Type B pancreatic cell (in vitro differentiated cells): ENCODE measurements around the gene EIPR1. TPM values are rescaled to one million over a fixed set of nuclear protein-coding genes. Genes with fewer than 3 reads are reported as not detected.

ENCODE experiments used
- DNase-seq: peaks from one replicate; pipeline ENCODE4 v3.0.0; 2021; ENCODE audit warnings: mixed read lengths; ENCODE audit not compliant: unreplicated experiment; ENCODE audit errors: extremely low spot score
- H3K27ac Mint-ChIP-seq: 2 replicates; pipeline ENCODE4 v1.8.0; 2021; ENCODE audit warnings: mild to moderate bottlenecking, mixed read lengths
- H3K27me3 Mint-ChIP-seq: 2 replicates; pipeline ENCODE4 v1.8.0; 2021; ENCODE audit warnings: mixed read lengths
- H3K36me3 Mint-ChIP-seq: 2 replicates; pipeline ENCODE4 v1.8.0; 2021; ENCODE audit warnings: mixed read lengths
- H3K4me1 Mint-ChIP-seq: one replicate; pipeline ENCODE4 v1.8.0; 2021; ENCODE audit warnings: mixed read lengths; ENCODE audit not compliant: unreplicated experiment
- H3K4me3 Mint-ChIP-seq: 2 replicates; pipeline ENCODE4 v1.8.0; 2021; ENCODE audit warnings: mild to moderate bottlenecking, mixed read lengths
- H3K9me3 Mint-ChIP-seq: 2 replicates; pipeline ENCODE4 v1.8.0; 2021; ENCODE audit warnings: mixed read lengths
- CTCF ChIP-seq: fragments of 200-600 bp; sonication (generic); conservative IDR thresholded peaks from 2 replicates; pipeline ENCODE4 v1.5.0; 2021; ENCODE audit warnings: antibody characterized with exemption, mild to moderate bottlenecking
- total RNA-seq: library from RNA; stranded (reverse); gene quantifications from 2 replicates; pipeline ENCODE4 v1.2.1, GENCODE V29; 2021; ENCODE audit warnings: low replicate concordance

Gene EIPR1
- total RNA-seq, 1 donor from 2014 or later, result 24.9 TPM

GRCh38 chr2:3249476-3249962, 128.1 kb downstream of the EIPR1 start:
- no peak overlapping the region for H3K27ac Mint-ChIP-seq
- no peak for TF ChIP-seq CTCF
- peaks cover 17% of the 10 kb centered on the region for H3K36me3 Mint-ChIP-seq
- no peaks in the 10 kb centered on the region for H3K27me3 Mint-ChIP-seq
- no peaks in the 10 kb centered on the region for H3K4me1 Mint-ChIP-seq
- H3K9me3 Mint-ChIP-seq, result peaks cover 8% of the 10 kb centered on the region
- no peak for DNase-seq
- no peak overlapping the region for H3K4me3 Mint-ChIP-seq

- H3K27ac Mint-ChIP-seq, result no peak overlapping the region
- peaks cover 8% of the 10 kb centered on the region for H3K9me3 Mint-ChIP-seq
- peaks cover 17% of the 10 kb centered on the region for H3K36me3 Mint-ChIP-seq
- no peak overlapping the region for H3K4me3 Mint-ChIP-seq
- no peaks in the 10 kb centered on the region for H3K4me1 Mint-ChIP-seq
- no peak for DNase-seq
- TF ChIP-seq CTCF, result no peak
- H3K27me3 Mint-ChIP-seq, result no peaks in the 10 kb centered on the region
Observed at GRCh38 chr2:3248754-3249475, 128.7 kb downstream of the EIPR1 start.

- Mint-ChIP-seq H3K9me3 (peaks cover 8% of the 10 kb centered on the region), H3K4me3 (no peak overlapping the region), H3K4me1 (no peaks in the 10 kb centered on the region), H3K27me3 (no peaks in the 10 kb centered on the region), H3K36me3 (peaks cover 22% of the 10 kb centered on the region), H3K27ac (no peak overlapping the region)
- TF ChIP-seq CTCF, result no peak
- no peak for DNase-seq
Observed at GRCh38 chr2:3246928-3247714, 130.5 kb downstream of the EIPR1 start.

- H3K4me3 Mint-ChIP-seq, result no peak overlapping the region
- no peaks in the 10 kb centered on the region for H3K4me1 Mint-ChIP-seq
- no peak overlapping the region for H3K27ac Mint-ChIP-seq
- no peaks in the 10 kb centered on the region for H3K27me3 Mint-ChIP-seq
- H3K36me3 Mint-ChIP-seq, result peaks cover 19% of the 10 kb centered on the region
- TF ChIP-seq CTCF, result no peak
- DNase-seq, result no peak
- peaks cover 8% of the 10 kb centered on the region for H3K9me3 Mint-ChIP-seq
Observed at GRCh38 chr2:3246406-3246805, 131.2 kb downstream of the EIPR1 start.

GRCh38 chr2:3244486-3244885, 133.1 kb downstream of the EIPR1 start:
- H3K27me3 Mint-ChIP-seq, result no peaks in the 10 kb centered on the region
- DNase-seq, result no peak
- H3K4me1 Mint-ChIP-seq, result no peaks in the 10 kb centered on the region
- H3K27ac Mint-ChIP-seq, result no peak overlapping the region
- H3K4me3 Mint-ChIP-seq, result no peak overlapping the region
- H3K9me3 Mint-ChIP-seq, result peaks cover 7% of the 10 kb centered on the region
- no peak for TF ChIP-seq CTCF
- peaks cover 17% of the 10 kb centered on the region for H3K36me3 Mint-ChIP-seq
